Heart left ventricle (tissue), 16 donors: ENCODE results near the gene PACRG. TPM values are rescaled to one million over a fixed set of nuclear protein-coding genes. Genes with fewer than 3 reads are reported as not detected.

Experiments used
- ATAC-seq, 4 donors: fragments of 200-7000 bp; cut with Tn5 transposase; one replicate each; pipeline ENCODE4 v1.9.1; 2020 to 2022; ENCODE audit warnings: moderate library complexity in 4 of 4, mild to moderate bottlenecking in 3 of 4, moderate number of reproducible peaks in 1 of 4
- DNase-seq, 5 donors: peaks; one replicate each; pipeline ENCODE4 v3.0.0-alpha.2; 2020
- H3K27ac ChIP-seq, 12 donors: fragments of 200-600 bp; sonication (generic) in 4 of 12; one replicate each; pipeline versions ENCODE4 v1.5.0 to v1.8.0; 2016 to 2022; ENCODE audit warnings: mild to moderate bottlenecking in 2 of 12
- H3K27me3 ChIP-seq, 9 donors: fragments of 200-600 bp; sonication (generic) in 2 of 9; one replicate each; pipeline versions ENCODE4 v1.5.1 to v1.8.0; 2016 to 2022; ENCODE audit warnings: mild to moderate bottlenecking in 3 of 9
- H3K36me3 ChIP-seq, 9 donors: fragments of 200-600 bp; sonication (generic) in 2 of 9; one replicate each; pipeline versions ENCODE4 v1.5.0 to v1.8.0; 2018 to 2022; ENCODE audit warnings: mild to moderate bottlenecking in 2 of 9
- H3K4me1 ChIP-seq, 12 donors: fragments of 200-600 bp; sonication (generic) in 4 of 12; one replicate each; pipeline versions ENCODE4 v1.5.0 to v1.8.0; 2016 to 2022; ENCODE audit warnings: mild to moderate bottlenecking in 3 of 12
- H3K4me3 ChIP-seq, 12 donors: fragments of 200-600 bp; sonication (generic) in 4 of 12; one replicate each; pipeline versions ENCODE4 v1.5.0 to v1.8.0; 2017 to 2022; ENCODE audit warnings: mild to moderate bottlenecking in 9 of 12, moderate library complexity in 4 of 12
- H3K9me3 ChIP-seq, 12 donors: fragments of 200-600 bp; sonication (generic) in 4 of 12; one replicate each; pipeline versions ENCODE4 v1.5.0 to v1.8.0; 2016 to 2022; ENCODE audit warnings: mild to moderate bottlenecking in 1 of 12
- CTCF ChIP-seq, 12 donors: fragments of 200-600 bp; sonication (generic) in 4 of 12; IDR thresholded peaks; one replicate each; pipeline versions ENCODE4 v1.5.0 to v1.8.0; 2018 to 2022; ENCODE audit warnings: antibody characterized with exemption in 12 of 12, mild to moderate bottlenecking in 5 of 12
- POLR2A ChIP-seq, 2 donors: fragments of 450-650 bp; IDR thresholded peaks; one replicate each; pipeline ENCODE4 v1.6.1; 2017; ENCODE audit warnings: antibody characterized with exemption in 2 of 2, mild to moderate bottlenecking in 2 of 2, moderate library complexity in 2 of 2
- WGBS, 4 donors: extraction: QIAGEN DNeasy Blood & Tissue Kit in 2 of 4; methylation state at CpG; one replicate each; pipeline versions ENCODE4 v1.1.5 to v1.1.7; 2013 to 2018; 5-methylcytosine and 5-hydroxymethylcytosine counted together
- intact Hi-C, 10 donors: fragments of 100-400 bp; cut with DNase I; formaldehyde crosslinking; loops; one replicate each; pipeline versions ENCODE4 v1.11.1 to v1.14.2; 2022
- polyA plus RNA-seq, 2 donors: library from polyadenylated mRNA; stranded (reverse); fragments of 200-250 nt; gene quantifications; one replicate each; pipeline ENCODE4 v1.2.3, GENCODE V29; 2013
- total RNA-seq, 9 donors: library from RNA; depleted of rRNA in 2 of 9; stranded (reverse); fragments of >200 nt in 2 of 9; fragmentation: NEBNext Ultra II Directional in 3 of 9; extraction: Animal tissue kit (Norgen Biotek cat#: 25700) in 3 of 9; gene quantifications; one replicate each; pipeline versions ENCODE4 v1.1.0 to v1.2.4, GENCODE V29; 2016 to 2023
- donor health status: ischemic (EF 13 %, LVEDD 7.1; RV severe dilation, severe dysfunction).
- donor health status: healthy with polysubstance abuse.
- donor health status: DM: no; HTN: yes; CAD: no.
- donor health status: DM: no; HTN: no; CAD: no.
- donor health status: ischemic (EF 25% LVEDD 6.9; RV normal size, moderate dysfunction).
- donor health status: ischemic (EF 25% LVEDD 5.7; RV mildly dilated, moderate dysfunction).
- donor health status: healthy.
- donor health status: DM: yes; HTN: yes; CAD: no.
- donor health status: ischemic (EF 35%, LVEDD 5.7; RV mildly dilated, moderate dysfunction).
- donor health status: nonischemic (EF 11% LVEDD 7.7; RV severe dilation, severe dysfunction).
- donor health status: DM: yes; HTN: yes; CAD: no.
- donor health status: PGD.
- donor health status: ischemic (EF 29% LVEDD 5.4; RV normal size, mild dysfunction).
- donor health status: nonischemic (EF 23%, LVEDD 6.1; RV moderate dilation, normal function).

Gene PACRG
- total and polyA plus RNA-seq, 11 donors: 2.0 to 83.3 (median 11.8) TPM

GRCh38 chr6:163338671-163339405 is 611.1 kb downstream of the PACRG start:
- Histone ChIP-seq H3K4me1 (peaks cover 10 to 74% (median 59%) of the 10 kb centered on the region in 12 donors), H3K27me3 (no peaks in the 10 kb centered on the region), H3K9me3 (no peaks in the 10 kb centered on the region), H3K36me3 (no peaks in the 10 kb centered on the region), H3K4me3 (no peak overlapping the region), H3K27ac (peak overlapping the region; percentile 71 to 97 (median 90))
- TF ChIP-seq CTCF (IDR thresholded peaks at IDR 0.05) (no peak), POLR2A (IDR thresholded peaks at IDR 0.05) (no peak)
- 52 to 58% (median 54%) methylated on average over 12 of the region's 12 CpGs for WGBS, 4 donors
- peak; percentile 62 to 73 (median 68) for ATAC-seq
- intact Hi-C loops: loop anchor here in 9 of 10 donors (5.0 to 10.0 kb wide), 8 partner anchors 37 to 768 kb away; partner anchors contain the start of gene QKI (in 7 of the 9)
- DNase-seq: peak; percentile 66 to 74 (median 70)

- no peak overlapping the region for H3K4me3 ChIP-seq
- H3K9me3 ChIP-seq: no peaks in the 10 kb centered on the region
- no peaks in the 10 kb centered on the region for H3K36me3 ChIP-seq
- intact Hi-C loops: loop anchor here in 9 of 10 donors (5.0 to 10.0 kb wide), 8 partner anchors 37 to 768 kb away; partner anchors contain the start of gene QKI (in 7 of the 9)
- no peaks in the 10 kb centered on the region for H3K27me3 ChIP-seq
- H3K4me1 ChIP-seq: peaks cover 9 to 72% (median 53%) of the 10 kb centered on the region in 12 donors
- 20 to 27% (median 24%) methylated on average over 5 of the region's 5 CpGs for WGBS, 4 donors
- ATAC-seq: no peak
- peak overlapping the region; percentile 71 to 97 (median 90) for H3K27ac ChIP-seq
- TF ChIP-seq CTCF (IDR thresholded peaks at IDR 0.05) (no peak), POLR2A (IDR thresholded peaks at IDR 0.05) (no peak)
- no peak for DNase-seq
These were observed 611.7 kb downstream of the PACRG start for GRCh38 chr6:163339466-163339865.

- no peaks in the 10 kb centered on the region for H3K36me3 ChIP-seq
- no peaks in the 10 kb centered on the region for H3K27me3 ChIP-seq
- ATAC-seq (no peak), DNase-seq (no peak)
- 95 to 96% (median 96%) methylated on average over 19 of the region's 19 CpGs for WGBS, 4 donors
- H3K9me3 ChIP-seq: no peaks in the 10 kb centered on the region
- H3K4me3 ChIP-seq: no peak overlapping the region
- intact Hi-C loops: loop anchor here in 1 of 10 donors (10.0 kb wide), 1 partner anchor 54 kb away; no protein-coding TSS in a partner anchor
- peaks cover 5 to 63% (median 44%) of the 10 kb centered on the region in 12 donors for H3K4me1 ChIP-seq
- H3K27ac ChIP-seq: peak overlapping the region in 9 of 12 donors; percentile 71 to 97 (median 91)
- TF ChIP-seq CTCF (IDR thresholded peaks at IDR 0.05) (peak in 1 of 12 donors; percentile 22), POLR2A (IDR thresholded peaks at IDR 0.05) (no peak)
These were observed 612.6 kb downstream of the PACRG start for GRCh38 chr6:163340201-163340887.
